ENCODE measurements around the gene SNAPC5.

Gene SNAPC5

DNA sequence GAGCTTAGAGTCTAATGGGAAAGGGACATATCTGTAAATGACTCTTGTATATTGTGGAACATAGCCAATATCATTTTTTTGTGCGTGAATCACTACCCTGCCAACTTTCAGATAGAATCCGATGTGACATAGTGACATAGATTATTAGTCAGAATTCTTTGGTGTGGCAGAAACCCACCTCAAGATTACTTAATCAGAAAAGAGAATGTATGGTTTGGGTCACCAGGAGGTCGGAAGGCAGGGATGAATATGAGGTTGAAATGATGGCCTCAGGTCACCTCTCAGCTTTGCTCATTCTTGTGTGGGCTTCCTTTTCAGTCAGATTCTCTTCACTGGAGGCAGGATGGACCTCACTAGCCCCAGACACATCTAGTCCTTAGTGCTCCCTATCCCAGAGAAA is 41.4 kb downstream of the SNAPC5 start:
- TF ChIP-seq, protein P1, sequence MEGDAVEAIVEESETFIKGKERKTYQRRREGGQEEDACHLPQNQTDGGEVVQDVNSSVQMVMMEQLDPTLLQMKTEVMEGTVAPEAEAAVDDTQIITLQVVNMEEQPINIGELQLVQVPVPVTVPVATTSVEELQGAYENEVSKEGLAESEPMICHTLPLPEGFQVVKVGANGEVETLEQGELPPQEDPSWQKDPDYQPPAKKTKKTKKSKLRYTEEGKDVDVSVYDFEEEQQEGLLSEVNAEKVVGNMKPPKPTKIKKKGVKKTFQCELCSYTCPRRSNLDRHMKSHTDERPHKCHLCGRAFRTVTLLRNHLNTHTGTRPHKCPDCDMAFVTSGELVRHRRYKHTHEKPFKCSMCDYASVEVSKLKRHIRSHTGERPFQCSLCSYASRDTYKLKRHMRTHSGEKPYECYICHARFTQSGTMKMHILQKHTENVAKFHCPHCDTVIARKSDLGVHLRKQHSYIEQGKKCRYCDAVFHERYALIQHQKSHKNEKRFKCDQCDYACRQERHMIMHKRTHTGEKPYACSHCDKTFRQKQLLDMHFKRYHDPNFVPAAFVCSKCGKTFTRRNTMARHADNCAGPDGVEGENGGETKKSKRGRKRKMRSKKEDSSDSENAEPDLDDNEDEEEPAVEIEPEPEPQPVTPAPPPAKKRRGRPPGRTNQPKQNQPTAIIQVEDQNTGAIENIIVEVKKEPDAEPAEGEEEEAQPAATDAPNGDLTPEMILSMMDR (IDR thresholded peaks at IDR 0.05; ENCODE audit: low read depth, low read length): no peak
- DNase-seq (ENCODE audit: low read depth in 2 of 2): peak in 1 of 2 donors; percentile 56
- no peak overlapping the region for H3K4me3 ChIP-seq (replicated peaks in 1 of 2; ENCODE audit: low read depth in 2 of 2, low read length in 2 of 2)

DNA sequence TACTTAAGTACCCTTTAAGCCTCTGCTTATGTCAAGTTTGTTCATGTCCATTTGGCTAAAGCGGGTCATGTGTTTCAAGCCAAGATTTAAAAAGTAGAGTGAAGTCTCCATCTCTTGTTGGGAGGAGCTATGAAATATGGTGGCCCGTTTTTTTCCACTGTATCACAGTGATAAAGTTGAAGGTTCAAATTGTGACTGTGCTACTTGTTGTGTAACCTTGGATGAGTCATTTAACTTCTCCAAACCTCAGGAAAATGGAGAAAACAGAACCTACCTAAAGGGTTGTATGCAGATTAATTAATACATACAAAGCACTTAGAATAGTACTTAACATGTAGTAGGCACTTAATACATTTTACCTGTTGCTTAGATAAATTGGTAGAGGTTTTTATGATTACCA is 43.4 kb downstream of the SNAPC5 start:
- DNase-seq (ENCODE audit: low read depth in 2 of 2): peak; percentile 20 to 48
- TF ChIP-seq, protein P1 (IDR thresholded peaks at IDR 0.05; ENCODE audit: low read depth, low read length): no peak
- H3K4me3 ChIP-seq (replicated peaks in 1 of 2; ENCODE audit: low read depth in 2 of 2, low read length in 2 of 2): no peak overlapping the region

DNA sequence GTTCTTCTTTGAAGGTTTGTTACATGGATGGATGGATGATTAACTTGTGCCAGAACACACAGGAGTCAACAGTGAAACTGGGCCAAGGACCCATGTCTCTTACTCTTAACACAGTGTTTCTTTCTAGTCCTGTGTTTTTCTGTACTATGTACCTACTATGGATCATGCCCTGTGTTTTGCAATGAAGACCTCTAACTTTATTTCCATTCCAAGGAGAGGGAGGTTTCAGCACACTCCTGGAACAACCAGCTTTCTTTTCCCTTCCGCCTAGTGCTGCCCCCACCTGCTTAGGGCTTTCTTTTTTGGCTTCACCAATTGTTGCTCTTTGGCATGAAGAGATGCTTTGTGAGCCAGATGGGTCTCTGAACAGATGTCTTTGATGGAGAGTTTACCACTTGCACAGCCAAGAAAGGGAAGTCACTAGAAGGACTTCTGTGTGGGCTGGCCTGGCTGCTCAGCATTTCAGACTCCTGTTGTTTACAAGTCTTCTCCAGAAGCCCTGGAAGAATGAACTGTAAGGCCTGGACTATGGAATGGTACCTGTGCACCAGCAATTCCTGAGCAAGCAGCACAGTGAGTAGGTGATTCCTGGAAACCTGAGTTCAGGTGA is 44.5 kb downstream of the SNAPC5 start:
- no peak overlapping the region for H3K4me3 ChIP-seq (replicated peaks in 1 of 2; ENCODE audit: low read depth in 2 of 2, low read length in 2 of 2)
- TF ChIP-seq, protein P1 (IDR thresholded peaks at IDR 0.05; ENCODE audit: low read depth, low read length): no peak
- DNase-seq (ENCODE audit: low read depth in 2 of 2): no peak

DNA sequence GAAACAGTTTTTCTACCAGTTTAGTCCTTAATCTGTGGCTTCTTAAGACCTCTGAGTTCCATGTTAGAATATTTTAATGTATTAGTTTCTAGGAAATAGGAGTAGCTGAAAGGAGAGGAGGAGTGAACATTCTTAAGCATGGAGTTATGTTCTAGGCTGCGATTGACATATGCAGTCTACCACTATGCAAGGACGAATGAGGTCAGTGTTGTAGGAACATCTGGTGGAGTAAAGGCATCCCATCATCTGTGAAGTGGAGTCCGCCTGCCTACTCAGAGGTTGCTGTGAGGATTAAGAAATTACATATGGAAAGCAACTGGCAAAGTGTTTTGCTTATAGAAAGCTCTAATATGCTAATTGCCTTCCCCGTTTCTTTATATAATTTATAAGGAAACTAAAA is 45.1 kb downstream of the SNAPC5 start:
- TF ChIP-seq, protein P1 (IDR thresholded peaks at IDR 0.05; ENCODE audit: low read depth, low read length): no peak
- no peak overlapping the region for H3K4me3 ChIP-seq (replicated peaks in 1 of 2; ENCODE audit: low read depth in 2 of 2, low read length in 2 of 2)
- no peak for DNase-seq (ENCODE audit: low read depth in 2 of 2)
